MM.1S (cell line): ENCODE data around the gene TATDN2.

Source experiments
- CTCF ChIP-seq: fragments of 300-600 bp; sonication (generic); IDR thresholded peaks from 2 replicates; pipeline ENCODE4 v1.5.1; 2016; ENCODE audit warnings: antibody characterized with exemption, low read length, mixed read lengths
- EZH2 ChIP-seq: fragments of 300-600 bp; sonication (generic); optimal IDR thresholded peaks from 2 replicates; pipeline ENCODE3; 2017; ENCODE audit warnings: low read depth, mild to moderate bottlenecking, antibody characterized with exemption, low read length, mixed read lengths
- EZH2phosphoT487 ChIP-seq: fragments of 300-600 bp; sonication (generic); IDR thresholded peaks from 2 replicates; pipeline ENCODE4 v1.6.1; 2018; ENCODE audit warnings: antibody characterized with exemption, low read length

- no peak for TF ChIP-seq EZH2
- TF ChIP-seq CTCF = no peak
- no peak for TF ChIP-seq EZH2phosphoT487
These were observed 57.9 kb downstream of the TATDN2 start for GRCh38 chr3:10306156-10306555.
